HG02938 (cell line): ENCODE measurements around the gene TBC1D3I.
"Not testable (repeated sequence)": the region's sequence is repeated elsewhere in the genome, so short reads cannot be mapped to it uniquely, and the experiment has no call there.

ENCODE experiments used
- ATAC-seq: cut with Tn5 transposase; IDR thresholded peaks from one replicate; pipeline ENCODE4 v1.9.1; 2021; ENCODE audit warnings: mild to moderate bottlenecking, moderate library complexity; ENCODE audit not compliant: unreplicated experiment

The TBC1D3I gene

DNA sequence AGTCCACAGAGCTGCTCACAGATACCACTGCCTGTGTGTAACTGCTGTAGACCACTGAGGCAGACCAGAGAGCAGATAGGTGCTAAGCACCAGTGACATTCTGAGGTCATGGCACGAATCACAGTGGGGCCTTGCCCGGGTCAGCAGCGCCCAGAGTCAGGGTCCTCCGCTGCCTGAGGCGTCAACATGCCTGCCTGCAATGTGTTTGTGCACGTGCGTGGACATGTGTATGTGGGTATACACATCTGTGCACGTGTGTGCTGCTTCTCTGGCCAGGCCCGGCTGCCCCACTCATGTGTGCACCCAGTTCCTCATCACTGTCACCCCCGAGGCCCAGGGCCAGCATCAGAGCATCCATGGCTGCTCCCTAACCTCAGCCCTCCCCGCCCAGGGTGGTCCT is at the start of gene TBC1D3I:
Gene TBC1D3I (minus strand): TSS at position 101 of the 400 bp plus-strand sequence. CDS start 1,585 bp downstream, outside the sequence.
- ATAC-seq: not testable (repeated sequence)

DNA sequence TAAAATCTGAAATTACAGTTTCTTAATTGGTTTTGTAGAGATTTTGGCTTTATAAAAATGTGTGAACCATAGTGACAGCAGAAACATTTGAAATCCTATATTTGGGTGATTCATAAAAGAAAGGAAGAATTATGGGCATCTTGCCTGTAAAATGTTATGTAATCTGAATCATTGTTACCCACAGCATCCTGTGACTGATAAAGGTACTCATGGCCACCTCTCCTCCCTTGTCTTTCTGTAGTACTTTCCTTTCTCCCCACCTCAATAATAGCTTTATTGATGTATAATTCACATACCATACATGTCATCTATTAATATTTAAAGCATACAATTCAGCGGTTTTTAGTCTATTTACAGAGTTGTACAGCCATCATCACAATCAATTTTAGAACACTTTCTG is 30.8 kb upstream of the TBC1D3I start:
- ATAC-seq: not testable (repeated sequence)

DNA sequence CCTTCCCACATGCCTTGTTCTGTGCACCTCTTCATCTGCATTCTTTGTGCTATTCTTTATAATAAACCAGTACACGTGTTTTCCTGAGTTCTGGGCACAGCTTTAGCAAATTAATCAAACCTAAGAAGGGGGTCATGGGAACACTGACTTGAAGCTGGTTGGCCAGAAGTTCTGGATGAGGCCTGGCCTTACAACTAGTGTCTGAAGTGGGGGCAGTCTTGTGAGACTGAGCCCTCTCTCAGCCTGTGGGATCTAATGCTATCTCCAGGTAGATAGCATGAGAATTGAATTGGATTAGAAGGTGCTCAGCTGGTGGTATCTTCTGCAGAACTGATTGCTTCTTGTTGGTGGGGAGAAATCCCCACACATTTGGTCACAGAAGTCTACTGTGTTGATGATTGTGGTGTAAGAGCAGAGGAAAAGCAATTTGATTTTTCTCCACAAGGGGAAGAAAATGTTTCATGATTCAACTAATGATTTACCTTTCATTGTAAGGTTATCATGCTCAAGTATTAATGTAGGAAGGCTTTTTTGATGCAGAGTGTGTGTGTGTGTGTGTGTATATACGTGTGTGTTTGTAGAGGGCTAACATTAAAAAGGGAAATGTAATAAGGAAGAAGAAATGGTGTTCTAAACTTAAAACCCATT is 25.7 kb upstream of the TBC1D3I start:
- not testable (repeated sequence) for ATAC-seq

DNA sequence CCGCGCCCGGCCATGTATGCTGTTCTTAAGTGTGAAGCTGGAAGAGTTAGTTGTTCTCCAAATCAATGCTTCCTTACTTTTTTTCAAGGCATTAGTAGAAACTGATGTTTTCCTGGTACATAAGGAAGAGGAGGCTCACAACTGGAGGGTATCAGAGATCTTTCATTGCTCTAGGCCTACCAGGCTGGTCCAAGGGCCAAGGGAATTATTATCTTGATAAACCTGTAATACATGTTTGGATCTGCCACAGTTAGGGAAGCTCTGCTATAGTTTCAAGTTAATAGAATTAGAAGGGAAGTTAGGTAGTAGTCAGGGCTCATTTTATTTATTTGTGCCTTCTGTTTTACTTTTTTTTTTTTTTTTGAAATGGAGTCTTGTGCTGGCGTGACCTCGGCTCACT is 19.8 kb upstream of the TBC1D3I start:
- not testable (repeated sequence) for ATAC-seq

DNA sequence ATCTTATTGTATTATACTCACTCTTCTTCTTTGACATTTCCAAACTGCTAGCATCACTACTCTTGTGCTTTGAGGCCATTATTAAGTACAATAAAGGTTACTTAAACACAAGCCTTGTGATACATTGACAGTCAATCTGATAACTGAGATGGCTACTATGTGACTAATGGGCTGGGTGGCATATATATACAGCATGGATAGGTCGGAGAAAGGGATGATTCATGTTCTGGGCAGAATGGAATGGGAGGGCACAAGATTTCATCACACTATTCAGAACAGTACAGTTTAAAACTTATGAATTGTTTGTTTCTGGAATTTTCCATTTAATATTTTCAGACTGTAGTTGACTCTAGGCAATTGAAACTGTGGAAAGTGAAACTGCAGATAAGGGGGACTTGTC is 18.9 kb upstream of the TBC1D3I start:
- not testable (repeated sequence) for ATAC-seq

DNA sequence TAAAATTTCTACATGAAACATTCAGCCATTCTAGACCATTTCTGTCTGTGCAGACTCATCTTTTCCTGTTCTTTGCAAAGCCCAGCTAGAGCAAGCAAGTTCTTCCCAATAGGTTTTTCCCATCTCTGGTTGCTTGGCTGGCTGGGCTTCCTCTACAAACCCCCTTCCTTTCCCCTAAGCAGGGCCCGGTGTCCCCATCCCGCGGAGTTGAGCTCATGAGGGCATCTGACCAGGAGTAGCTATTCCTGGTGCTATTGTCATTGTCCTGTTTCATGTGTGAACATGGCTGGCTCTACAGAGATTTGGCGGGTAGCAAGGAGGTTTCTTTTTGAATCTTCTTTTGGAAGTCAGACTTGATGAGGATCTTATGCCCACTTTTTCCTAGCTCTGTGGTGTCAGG is 22.3 kb downstream of the TBC1D3I start:
- ATAC-seq: not testable (repeated sequence)

DNA sequence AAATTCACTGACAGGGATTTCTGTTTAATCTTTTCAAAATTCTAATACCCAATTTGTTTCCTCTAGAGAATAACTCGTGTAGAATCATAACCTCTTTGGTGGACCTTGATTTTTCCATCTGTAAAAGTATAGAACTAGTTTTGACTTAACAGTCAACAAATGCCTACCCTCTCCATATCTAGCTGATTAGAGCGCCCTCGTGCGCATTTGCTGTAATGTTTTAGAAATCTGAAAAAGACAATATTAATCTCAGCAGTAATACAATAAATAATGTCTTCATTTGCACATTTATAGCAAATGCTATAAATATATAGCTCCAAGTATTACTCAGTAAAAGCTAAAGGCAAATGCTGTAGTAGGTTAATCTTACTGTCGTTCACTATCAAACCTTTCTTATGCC is 34.7 kb downstream of the TBC1D3I start:
- ATAC-seq: not testable (repeated sequence)

DNA sequence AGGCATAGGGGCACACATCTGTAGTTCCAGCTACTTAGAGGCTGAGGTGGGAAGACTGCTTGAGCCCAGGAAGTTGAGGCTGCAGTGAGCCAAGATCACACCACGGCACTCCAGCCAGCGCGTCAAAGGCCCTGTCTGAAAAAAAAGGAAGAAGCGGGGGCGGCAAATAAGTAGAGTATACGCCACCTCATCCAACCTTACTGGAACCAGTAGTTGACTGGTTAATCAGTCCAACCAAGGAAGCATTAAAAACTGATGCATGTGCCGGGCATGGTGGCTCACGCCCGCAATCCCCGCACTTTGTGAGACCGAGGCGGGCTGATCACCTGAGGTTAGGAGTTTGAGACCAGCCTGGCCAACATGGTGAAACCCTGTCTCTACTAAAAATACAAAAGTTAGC is 41.4 kb downstream of the TBC1D3I start:
- ATAC-seq: not testable (repeated sequence)

DNA sequence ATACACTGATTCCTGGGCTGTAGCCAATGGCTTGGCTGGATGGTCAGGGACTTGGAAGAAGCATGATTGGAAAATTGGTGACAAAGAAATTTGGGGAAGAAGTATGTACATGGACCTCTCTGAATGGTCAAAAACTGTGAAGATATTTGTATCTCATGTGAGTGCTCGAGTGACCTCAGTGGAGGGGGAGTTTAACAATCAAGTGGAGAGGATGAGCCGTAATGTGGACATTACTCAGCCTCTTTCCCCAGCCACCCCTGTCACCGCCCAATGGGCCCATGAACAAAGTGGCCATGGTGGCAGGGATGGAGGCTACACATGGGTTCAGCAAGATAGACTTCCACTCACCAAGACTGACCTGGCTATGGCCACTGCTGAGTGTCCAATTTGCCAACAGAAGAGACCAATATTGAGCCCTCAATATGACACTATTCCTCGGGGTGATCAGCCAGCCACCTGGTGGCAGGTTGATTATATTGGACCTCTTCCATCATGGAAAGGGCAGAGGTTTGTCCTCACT is 42.7 kb downstream of the TBC1D3I start:
- ATAC-seq: not testable (repeated sequence)

DNA sequence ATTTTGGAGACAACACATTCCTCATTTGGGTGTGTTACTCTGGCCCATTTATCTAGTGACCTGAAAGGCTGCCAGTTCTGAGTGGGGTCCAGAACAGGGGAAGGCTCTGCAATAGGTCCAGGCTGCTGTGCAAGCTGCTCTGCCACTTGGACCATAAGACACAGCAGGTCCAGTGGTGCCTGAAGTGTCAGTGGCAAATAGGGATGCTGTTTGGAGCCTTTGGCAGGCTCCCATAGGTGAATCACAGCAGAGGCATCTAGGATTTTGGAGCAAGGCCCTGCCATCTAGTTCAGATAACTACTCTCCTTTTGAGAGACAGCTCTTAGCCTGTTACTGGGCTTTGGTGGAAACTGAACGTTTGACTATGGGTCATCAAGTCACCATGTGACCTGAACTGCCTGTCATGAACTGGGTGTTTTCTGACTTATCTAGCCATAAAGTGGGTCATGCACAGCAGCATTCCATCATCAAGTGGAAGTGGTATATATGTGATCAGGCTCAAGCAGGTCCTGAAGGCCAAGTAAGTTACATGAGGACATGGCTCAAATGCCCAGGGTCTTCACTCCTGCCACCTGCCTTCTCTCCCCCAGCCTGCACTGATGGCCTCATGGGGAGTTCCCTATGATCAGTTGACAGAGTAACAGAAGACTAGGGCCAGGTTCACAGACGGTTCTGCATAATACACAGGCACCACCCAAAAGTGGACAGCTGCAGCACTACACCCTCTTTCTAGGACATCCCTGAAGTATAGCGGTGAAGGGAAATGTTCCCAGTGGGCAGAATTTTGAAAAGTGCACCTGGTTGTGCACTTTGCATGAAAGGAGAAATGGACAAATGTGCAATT is 43.4 kb downstream of the TBC1D3I start:
- ATAC-seq: not testable (repeated sequence)

DNA sequence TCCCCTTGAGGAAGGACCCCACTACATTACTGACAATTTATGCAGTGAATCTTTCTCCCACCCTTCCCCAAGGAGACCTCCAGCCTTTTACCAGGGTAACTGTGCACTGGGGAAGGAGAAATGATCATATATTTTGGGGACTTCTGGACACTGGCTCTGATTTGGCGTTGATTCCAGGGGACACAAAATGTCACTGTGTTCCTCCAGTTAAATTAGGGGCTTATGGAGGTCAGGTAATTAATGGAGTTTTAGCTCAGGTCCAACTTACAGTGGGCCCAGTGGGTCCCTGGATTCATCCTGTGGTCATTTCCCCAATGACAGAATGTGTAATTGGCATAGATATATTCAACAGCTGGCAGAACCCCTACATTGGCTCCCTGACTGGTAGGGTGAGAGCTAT is 44.8 kb downstream of the TBC1D3I start:
- ATAC-seq: not testable (repeated sequence)

DNA sequence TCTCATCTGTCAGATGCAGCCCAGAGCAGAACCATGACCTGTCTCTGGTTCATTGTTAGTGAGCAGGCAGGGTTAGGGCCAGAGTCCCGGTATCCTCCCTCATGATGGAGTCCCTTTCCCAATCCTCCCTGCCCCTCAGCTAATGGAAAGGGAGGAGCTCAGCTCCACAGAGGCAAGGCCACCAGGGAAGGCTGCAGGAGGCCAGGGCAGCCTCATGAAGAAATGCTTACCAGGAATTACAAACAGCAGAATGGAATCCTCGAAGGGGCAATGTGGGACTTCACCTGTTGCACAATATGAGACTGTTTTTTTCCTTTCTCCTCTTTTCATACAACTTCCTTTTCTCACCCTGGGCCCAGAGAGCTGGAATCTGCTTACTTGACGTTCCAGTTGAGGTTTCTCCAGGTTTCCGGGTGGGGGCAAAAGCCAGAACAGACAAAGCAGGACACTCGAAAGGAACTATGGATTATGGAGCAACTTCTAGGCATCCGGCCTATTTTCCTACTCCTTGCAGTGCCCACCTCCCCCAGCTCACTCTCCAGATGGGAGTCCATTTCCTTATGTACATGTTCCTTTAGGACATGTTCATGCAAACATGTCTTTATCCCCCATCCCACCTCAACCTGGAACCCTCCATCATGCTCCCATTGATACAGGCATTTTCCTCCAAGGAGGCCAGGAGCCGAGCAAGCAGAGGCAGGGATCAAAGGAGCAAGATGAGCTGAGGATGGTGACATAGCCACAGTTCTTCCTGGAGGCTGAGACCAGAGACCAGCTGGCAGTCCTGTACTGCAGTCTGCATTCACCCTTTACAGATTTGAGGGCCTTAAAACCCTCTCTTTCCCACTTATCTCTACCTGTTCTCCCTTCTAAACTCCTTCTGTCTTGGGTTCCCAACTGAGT is 48.7 kb downstream of the TBC1D3I start:
- ATAC-seq: not testable (repeated sequence)

DNA sequence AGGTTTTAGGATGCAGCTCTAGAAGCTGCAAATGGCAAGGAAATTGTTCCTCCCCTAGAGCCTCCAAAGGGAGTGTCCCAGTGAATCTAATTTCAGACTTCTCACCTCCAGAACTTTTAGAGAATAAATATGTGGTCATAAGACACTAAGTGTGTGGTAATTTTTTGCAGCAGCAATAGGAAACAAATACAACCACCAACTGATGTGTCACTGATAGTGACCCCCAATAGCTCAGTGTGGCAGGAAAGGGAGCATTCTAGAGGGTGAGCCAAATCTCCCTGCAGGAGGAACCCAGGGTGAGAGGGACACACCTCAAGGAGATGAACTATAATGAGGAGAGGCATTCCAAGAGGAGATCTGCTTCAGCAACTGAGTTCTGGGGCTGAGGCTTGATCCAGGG is 49.5 kb downstream of the TBC1D3I start:
- no peak for ATAC-seq

DNA sequence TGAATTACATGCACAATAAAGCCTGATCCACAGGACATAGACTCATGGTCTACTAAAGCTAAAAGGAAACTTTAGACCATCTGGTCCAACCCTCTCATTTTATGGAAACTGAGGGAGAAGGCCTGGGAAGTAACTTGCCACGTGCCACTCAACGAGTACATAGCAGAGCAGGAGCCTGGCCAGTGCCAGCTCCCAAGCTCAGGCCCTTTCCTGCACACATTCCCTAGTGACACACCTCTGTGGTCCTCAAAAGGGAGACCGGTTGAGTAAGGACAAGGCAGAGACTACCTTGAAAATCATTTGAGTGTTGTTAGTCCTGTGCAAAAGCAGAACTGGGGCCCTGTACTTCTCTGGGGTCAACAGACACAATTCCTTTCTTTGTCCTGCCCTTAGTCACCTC is 50.7 kb downstream of the TBC1D3I start:
- ATAC-seq: no peak

DNA sequence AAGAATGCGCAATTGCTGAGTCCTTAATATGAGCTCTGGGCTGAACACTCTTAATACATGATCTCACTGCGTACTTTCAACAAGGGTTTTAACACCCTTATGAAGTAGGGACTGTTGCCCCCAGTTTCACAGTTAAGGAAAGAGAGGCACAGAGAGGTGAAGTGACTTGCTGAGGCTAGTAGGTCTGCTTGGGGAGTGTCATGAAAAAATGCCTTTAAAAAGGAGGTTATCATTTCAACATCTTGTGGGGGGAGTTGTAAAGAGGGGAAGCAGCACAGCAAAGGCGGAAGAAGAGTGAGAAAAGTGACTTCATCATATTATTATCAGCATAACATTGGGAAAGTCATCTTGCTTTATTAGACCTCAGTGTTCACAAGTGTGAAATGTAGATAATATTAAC is 51.4 kb downstream of the TBC1D3I start:
- no peak for ATAC-seq

DNA sequence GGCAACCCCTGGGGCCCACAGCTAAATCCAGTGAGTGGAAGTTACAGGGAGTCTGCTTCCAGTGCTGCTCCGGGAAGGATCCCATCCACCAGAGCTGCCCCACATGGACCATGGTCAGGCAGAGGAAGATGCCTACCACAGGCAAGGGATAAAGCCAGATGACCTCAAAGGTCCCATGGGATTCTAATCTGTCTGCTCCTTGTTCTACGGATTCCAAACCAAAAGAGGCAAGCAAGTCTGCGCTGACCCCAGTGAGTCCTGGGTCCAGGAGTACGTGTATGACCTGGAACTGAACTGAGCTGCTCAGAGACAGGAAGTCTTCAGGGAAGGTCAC is 52.1 kb downstream of the TBC1D3I start:
- ATAC-seq: no peak

DNA sequence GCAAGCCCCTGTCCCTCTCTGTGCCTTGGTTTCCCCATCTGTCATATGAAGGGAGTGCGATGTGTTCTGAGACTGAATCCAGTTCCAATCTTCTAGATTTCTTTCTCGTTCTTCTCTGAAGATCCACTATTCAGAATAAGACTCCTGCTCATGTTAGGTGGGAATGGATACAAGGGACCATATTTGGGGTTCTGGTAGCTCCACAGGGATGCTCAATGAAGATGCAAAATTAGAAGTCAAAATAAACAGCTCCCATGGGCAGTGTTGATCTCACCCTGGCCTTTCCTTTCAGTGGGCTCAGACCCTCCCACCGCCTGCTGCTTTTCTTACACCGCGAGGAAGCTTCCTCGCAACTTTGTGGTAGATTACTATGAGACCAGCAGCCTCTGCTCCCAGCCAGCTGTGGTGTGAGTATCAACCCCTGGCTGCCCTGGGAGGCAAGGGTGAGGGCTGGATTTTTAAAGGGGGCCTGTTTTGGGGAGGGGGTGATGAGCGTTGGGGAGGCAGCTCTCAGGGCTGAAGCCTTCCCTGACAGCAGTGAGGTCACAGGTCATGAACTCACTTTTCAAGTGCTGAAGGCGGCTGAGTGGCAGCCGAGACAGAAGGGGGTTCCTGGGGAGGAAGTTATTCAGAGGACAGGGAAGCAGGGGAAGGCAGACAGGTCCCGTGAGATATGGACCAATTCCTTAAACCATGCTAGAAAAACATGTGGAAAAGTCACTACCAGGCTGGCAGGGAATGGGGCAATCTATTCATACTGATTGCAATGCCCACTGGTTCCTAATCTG is 52.7 kb downstream of the TBC1D3I start:
- not testable (repeated sequence) for ATAC-seq

DNA sequence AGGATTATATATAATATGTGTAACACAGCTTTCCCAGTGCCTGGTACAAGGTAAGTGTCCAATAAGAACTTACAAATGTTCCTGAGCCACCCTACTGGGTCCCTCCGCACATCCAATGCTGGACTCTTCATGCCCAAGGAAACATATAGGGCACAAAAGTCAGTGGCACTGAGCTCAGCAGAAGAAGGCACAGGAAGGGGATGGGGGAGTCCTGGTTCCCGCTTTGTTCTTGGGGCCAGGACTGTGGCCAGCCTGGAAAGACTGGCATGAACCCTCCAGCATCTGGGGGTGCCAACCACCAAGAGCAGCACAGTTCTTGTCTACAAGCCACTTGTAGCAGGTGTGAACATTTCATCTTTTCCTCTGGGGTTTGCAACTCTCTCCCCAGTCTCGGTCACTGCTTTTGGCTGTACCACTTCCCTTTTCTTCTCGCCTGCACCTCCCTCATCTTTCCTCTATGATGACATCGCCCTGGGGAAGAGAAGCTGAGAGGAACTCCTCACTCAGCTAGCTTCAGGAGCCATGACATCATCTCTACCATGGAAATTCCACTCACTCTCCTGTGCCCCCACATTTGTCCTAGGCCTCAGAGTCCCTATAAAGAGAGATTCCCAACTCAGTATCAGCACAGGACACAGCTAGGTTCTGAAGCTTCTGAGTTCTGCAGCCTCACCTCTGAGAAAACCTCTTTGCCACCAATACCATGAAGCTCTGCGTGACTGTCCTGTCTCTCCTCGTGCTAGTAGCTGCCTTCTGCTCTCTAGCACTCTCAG is 53.7 kb downstream of the TBC1D3I start, which contains the start of gene CCL4L2:
Gene CCL4L2 (plus strand): TSS at position 625 of the 773 bp plus-strand sequence.
- ATAC-seq: peak; percentile 56

DNA sequence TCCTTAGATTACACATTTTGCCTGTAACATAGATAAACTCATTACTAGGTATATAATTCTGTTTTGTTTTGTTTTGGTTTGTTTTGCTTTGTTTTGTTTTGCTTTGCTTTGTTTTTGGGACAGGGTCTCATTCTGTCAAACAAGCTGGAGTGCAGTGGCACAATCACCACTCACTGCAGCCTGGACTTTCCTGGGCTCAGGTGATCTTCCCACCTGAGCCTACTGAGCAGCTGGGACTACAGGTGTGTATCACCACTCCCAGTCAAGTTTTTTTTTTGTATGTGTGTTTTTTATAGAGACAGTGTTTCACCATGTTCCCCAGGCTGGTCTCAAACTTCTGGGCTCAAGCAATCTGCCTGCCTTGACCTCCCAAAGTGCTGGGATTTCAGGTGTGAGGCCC is 54.8 kb downstream of the TBC1D3I start:
- ATAC-seq: no peak
